HepG2 (cell line): ENCODE measurements around the gene DNMT1. TPM values are rescaled to one million over a fixed set of nuclear protein-coding genes. Genes with fewer than 3 reads are reported as not detected.

Source experiments
- BRCA1 ChIP-seq: sonication (generic); formaldehyde crosslinking; IDR thresholded peaks from 2 replicates; pipeline ENCODE4 v1.4.0; 2020; ENCODE audit warnings: missing genetic modification reagents
- FOXA3 ChIP-seq: IDR thresholded peaks from 2 replicates; pipeline ENCODE4 v1.6.1; 2016; ENCODE audit warnings: missing genetic modification reagents, missing compliant biosample characterization
- SMAD3 ChIP-seq: sonication (generic); formaldehyde crosslinking; IDR thresholded peaks from 2 replicates; pipeline ENCODE4 v1.4.0; 2020; ENCODE audit warnings: missing genetic modification reagents
- SOX6 ChIP-seq, 2 experiments: fragments of 450-650 bp in 1 of 2; sonication (generic) in 1 of 2; formaldehyde crosslinking in 1 of 2; IDR thresholded peaks; 2 replicates each; pipeline versions ENCODE4 v1.4.0 to v1.6.1; 2017 to 2020; ENCODE audit warnings: antibody characterized with exemption in 1 of 2, mild to moderate bottlenecking in 1 of 2, missing genetic modification reagents in 1 of 2
- ZFP37 ChIP-seq: sonication (generic); formaldehyde crosslinking; IDR thresholded peaks from 2 replicates; pipeline ENCODE4 v1.4.0; 2020; ENCODE audit warnings: missing genetic modification reagents, borderline replicate concordance
- ZNF160 ChIP-seq: sonication (generic); formaldehyde crosslinking; IDR thresholded peaks from 2 replicates; pipeline ENCODE4 v1.8.0; 2022; ENCODE audit warnings: mild to moderate bottlenecking, inconsistent platforms, missing genetic modification reagents
- ZNF746 ChIP-seq: sonication (generic); formaldehyde crosslinking; IDR thresholded peaks from 2 replicates; pipeline ENCODE4 v1.8.0; 2022; ENCODE audit warnings: mild to moderate bottlenecking, missing genetic modification reagents
- ZNF781 ChIP-seq: sonication (generic); formaldehyde crosslinking; IDR thresholded peaks from 2 replicates; pipeline ENCODE4 v1.5.1; 2020; ENCODE audit warnings: borderline replicate concordance, mild to moderate bottlenecking, missing genetic modification reagents; ENCODE audit errors: not compliant biosample characterization
- polyA plus RNA-seq, 8 experiments: library from polyadenylated mRNA; depleted of rRNA in 3 of 8; stranded (reverse) in 7 of 8; unstranded in 1 of 8; fragments of >200 nt; fragmentation: Illumina TruSeq in 4 of 8; extraction: Trizol in 4 of 8; gene quantifications; 2 replicates each; pipeline versions ENCODE4 v1.2.1 to v1.2.3, GENCODE V29; 2011 to 2016; ENCODE audit warnings: low read depth in 4 of 8, missing spikeins in 1 of 8, mixed read lengths in 1 of 8; ENCODE audit not compliant: insufficient read depth in 1 of 8
- total RNA-seq, 5 experiments: library from RNA; depleted of rRNA; stranded (reverse); fragments of >200 nt; fragmentation: Illumina TruSeq; extraction: Trizol; gene quantifications; 2 replicates each; pipeline ENCODE4 v1.2.3, GENCODE V29; 2016; ENCODE audit warnings: low read depth in 1 of 5
- TF ChIP-seq, protein P1 (sequence below): sonication (generic); formaldehyde crosslinking; IDR thresholded peaks from 2 replicates; pipeline ENCODE4 v1.8.0; 2022; ENCODE audit warnings: mild to moderate bottlenecking, missing genetic modification reagents; ENCODE audit not compliant: insufficient replicate concordance
- TF ChIP-seq, protein P2 (sequence below): sonication (generic); formaldehyde crosslinking; IDR thresholded peaks from 2 replicates; pipeline ENCODE4 v1.5.1; 2020; ENCODE audit warnings: mild to moderate bottlenecking, missing genetic modification reagents, moderate library complexity
- TF ChIP-seq, protein P3 (sequence below): sonication (generic); formaldehyde crosslinking; IDR thresholded peaks from 2 replicates; pipeline ENCODE4 v1.5.1; 2020; ENCODE audit warnings: missing genetic modification reagents, mild to moderate bottlenecking, borderline replicate concordance
- TF ChIP-seq, protein P4 (sequence below), 2 experiments: sonication (generic) in 1 of 2; formaldehyde crosslinking in 1 of 2; IDR thresholded peaks; 2 replicates each; pipeline versions ENCODE4 v1.4.0 to v1.6.1; 2016 to 2020; ENCODE audit warnings: borderline replicate concordance in 1 of 2, low read depth in 1 of 2, mild to moderate bottlenecking in 1 of 2, missing genetic modification reagents in 1 of 2

Gene DNMT1
- total and polyA plus RNA-seq, 2 of the 13 experiments (the other 11 are each of a cell fraction or from before 2014, with no cell fraction given): 31.2 to 91.1 TPM

GRCh38 chr19:10193790-10194499 lies 808 bp downstream of the DNMT1 start (continued):
- TF ChIP-seq BRCA1 (CRISPR knock-in tag) (0 out of 2 replicates have a peak, but pooled peaks have one; percentile 84), ZNF160 (CRISPR knock-in tag) (no peak), FOXA3 (CRISPR knock-in tag) (no peak), SMAD3 (CRISPR knock-in tag) (no peak), ZFP37 (CRISPR knock-in tag) (no peak), ZNF781 (CRISPR knock-in tag) (no peak), SOX6 (IDR thresholded peaks at IDR 0.05) (no peak), SOX6 (CRISPR knock-in tag; IDR thresholded peaks at IDR 0.05) (no peak), ZNF746 (CRISPR knock-in tag) (no peak; the same call in 1 of the 2 replicates)
- TF ChIP-seq, protein P1, sequence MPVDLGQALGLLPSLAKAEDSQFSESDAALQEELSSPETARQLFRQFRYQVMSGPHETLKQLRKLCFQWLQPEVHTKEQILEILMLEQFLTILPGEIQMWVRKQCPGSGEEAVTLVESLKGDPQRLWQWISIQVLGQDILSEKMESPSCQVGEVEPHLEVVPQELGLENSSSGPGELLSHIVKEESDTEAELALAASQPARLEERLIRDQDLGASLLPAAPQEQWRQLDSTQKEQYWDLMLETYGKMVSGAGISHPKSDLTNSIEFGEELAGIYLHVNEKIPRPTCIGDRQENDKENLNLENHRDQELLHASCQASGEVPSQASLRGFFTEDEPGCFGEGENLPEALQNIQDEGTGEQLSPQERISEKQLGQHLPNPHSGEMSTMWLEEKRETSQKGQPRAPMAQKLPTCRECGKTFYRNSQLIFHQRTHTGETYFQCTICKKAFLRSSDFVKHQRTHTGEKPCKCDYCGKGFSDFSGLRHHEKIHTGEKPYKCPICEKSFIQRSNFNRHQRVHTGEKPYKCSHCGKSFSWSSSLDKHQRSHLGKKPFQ: peak; percentile 36
- TF ChIP-seq, protein P2, sequence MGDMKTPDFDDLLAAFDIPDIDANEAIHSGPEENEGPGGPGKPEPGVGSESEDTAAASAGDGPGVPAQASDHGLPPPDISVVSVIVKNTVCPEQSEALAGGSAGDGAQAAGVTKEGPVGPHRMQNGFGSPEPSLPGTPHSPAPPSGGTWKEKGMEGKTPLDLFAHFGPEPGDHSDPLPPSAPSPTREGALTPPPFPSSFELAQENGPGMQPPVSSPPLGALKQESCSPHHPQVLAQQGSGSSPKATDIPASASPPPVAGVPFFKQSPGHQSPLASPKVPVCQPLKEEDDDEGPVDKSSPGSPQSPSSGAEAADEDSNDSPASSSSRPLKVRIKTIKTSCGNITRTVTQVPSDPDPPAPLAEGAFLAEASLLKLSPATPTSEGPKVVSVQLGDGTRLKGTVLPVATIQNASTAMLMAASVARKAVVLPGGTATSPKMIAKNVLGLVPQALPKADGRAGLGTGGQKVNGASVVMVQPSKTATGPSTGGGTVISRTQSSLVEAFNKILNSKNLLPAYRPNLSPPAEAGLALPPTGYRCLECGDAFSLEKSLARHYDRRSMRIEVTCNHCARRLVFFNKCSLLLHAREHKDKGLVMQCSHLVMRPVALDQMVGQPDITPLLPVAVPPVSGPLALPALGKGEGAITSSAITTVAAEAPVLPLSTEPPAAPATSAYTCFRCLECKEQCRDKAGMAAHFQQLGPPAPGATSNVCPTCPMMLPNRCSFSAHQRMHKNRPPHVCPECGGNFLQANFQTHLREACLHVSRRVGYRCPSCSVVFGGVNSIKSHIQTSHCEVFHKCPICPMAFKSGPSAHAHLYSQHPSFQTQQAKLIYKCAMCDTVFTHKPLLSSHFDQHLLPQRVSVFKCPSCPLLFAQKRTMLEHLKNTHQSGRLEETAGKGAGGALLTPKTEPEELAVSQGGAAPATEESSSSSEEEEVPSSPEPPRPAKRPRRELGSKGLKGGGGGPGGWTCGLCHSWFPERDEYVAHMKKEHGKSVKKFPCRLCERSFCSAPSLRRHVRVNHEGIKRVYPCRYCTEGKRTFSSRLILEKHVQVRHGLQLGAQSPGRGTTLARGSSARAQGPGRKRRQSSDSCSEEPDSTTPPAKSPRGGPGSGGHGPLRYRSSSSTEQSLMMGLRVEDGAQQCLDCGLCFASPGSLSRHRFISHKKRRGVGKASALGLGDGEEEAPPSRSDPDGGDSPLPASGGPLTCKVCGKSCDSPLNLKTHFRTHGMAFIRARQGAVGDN (CRISPR knock-in tag): no peak
- TF ChIP-seq, protein P3, sequence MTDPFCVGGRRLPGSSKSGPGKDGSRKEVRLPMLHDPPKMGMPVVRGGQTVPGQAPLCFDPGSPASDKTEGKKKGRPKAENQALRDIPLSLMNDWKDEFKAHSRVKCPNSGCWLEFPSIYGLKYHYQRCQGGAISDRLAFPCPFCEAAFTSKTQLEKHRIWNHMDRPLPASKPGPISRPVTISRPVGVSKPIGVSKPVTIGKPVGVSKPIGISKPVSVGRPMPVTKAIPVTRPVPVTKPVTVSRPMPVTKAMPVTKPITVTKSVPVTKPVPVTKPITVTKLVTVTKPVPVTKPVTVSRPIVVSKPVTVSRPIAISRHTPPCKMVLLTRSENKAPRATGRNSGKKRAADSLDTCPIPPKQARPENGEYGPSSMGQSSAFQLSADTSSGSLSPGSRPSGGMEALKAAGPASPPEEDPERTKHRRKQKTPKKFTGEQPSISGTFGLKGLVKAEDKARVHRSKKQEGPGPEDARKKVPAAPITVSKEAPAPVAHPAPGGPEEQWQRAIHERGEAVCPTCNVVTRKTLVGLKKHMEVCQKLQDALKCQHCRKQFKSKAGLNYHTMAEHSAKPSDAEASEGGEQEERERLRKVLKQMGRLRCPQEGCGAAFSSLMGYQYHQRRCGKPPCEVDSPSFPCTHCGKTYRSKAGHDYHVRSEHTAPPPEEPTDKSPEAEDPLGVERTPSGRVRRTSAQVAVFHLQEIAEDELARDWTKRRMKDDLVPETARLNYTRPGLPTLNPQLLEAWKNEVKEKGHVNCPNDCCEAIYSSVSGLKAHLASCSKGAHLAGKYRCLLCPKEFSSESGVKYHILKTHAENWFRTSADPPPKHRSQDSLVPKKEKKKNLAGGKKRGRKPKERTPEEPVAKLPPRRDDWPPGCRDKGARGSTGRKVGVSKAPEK (CRISPR knock-in tag): no peak
- TF ChIP-seq, protein P4, sequence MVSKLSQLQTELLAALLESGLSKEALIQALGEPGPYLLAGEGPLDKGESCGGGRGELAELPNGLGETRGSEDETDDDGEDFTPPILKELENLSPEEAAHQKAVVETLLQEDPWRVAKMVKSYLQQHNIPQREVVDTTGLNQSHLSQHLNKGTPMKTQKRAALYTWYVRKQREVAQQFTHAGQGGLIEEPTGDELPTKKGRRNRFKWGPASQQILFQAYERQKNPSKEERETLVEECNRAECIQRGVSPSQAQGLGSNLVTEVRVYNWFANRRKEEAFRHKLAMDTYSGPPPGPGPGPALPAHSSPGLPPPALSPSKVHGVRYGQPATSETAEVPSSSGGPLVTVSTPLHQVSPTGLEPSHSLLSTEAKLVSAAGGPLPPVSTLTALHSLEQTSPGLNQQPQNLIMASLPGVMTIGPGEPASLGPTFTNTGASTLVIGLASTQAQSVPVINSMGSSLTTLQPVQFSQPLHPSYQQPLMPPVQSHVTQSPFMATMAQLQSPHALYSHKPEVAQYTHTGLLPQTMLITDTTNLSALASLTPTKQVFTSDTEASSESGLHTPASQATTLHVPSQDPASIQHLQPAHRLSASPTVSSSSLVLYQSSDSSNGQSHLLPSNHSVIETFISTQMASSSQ (IDR thresholded peaks at IDR 0.05; ENCODE audit: low read depth): no peak
- TF ChIP-seq, protein P4 (CRISPR knock-in tag; IDR thresholded peaks at IDR 0.05; ENCODE audit: borderline replicate concordance): no peak
